ENCODE data around the gene HUNK. TPM values are rescaled to one million over a fixed set of nuclear protein-coding genes. Genes with fewer than 3 reads are reported as not detected.
A peak's percentile ranks its signal among the peaks of the same experiment; 100 is the strongest.

HUNK gene
- total RNA-seq, 2 donors from 2014 or later, result 5.8 to 8.4 TPM

DNA sequence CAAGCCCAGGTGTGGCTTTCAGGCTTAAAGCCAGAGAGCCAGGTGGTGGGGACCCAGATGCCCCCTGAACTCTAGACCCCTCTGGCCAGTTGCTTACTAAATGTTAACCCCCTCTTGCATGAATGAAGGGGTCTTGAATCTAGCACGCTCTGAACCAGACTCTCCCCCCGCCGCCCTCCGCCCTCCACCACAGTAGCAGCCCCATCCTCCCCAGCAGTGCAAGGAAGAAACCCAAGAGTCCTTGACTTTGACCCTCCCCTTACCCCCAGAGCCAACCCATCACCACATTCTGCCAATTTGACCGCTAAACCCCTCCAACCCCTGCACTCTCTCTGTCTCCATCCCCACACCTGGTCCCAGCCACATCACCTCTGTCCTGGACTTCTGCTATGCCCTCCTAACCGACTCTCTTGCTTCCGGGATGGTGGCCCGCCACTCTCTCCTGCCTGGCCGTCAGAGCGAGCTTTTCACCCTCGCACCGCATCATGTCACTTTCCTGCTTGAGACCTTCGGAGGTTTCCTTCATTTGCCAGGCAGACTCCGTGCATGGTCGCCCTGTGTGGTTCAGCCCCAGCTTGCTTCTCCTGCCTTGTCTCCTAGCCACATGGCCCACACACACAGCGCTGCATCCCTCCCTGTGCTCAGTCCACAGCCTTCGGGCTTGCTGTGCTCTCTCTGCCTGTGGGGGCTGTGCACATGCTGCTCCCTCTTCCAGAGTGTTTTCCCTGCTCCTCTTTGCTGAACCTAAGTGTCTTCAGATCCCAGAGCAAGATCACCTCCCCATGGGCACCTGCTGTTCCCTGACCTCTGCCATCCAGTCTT is 113.4 kb downstream of the HUNK start:
- Mint-ChIP-seq H3K36me3 (ENCODE audit: low read depth) (no peaks in the 10 kb centered on the region), H3K4me3 (no peak overlapping the region), H3K27ac (no peak overlapping the region), H3K9me3 (no peaks in the 10 kb centered on the region), H3K4me1 (peaks cover 5% of the 10 kb centered on the region), H3K27me3 (ENCODE audit: insufficient read depth) (no peaks in the 10 kb centered on the region)
- no peak for DNase-seq
- Histone ChIP-seq H3K4me1 (ENCODE audit: control insufficient read depth, insufficient read depth, low read length) (no peaks in the 10 kb centered on the region), H3K4me3 (ENCODE audit: low read length) (no peak overlapping the region), H3K9ac (ENCODE audit: extremely low read depth, low read length, poor library complexity, severe bottlenecking) (no peak overlapping the region), H3K9me3 (ENCODE audit: control insufficient read depth, low read length) (no peaks in the 10 kb centered on the region), H3K27ac (ENCODE audit: low read depth, low read length) (no peak overlapping the region), H3K27me3 (ENCODE audit: control insufficient read depth, insufficient read depth, low read length, poor library complexity, severe bottlenecking) (no peaks in the 10 kb centered on the region), H3K36me3 (ENCODE audit: control insufficient read depth, insufficient read depth, low read length) (no peaks in the 10 kb centered on the region)
- TF ChIP-seq, protein P1, sequence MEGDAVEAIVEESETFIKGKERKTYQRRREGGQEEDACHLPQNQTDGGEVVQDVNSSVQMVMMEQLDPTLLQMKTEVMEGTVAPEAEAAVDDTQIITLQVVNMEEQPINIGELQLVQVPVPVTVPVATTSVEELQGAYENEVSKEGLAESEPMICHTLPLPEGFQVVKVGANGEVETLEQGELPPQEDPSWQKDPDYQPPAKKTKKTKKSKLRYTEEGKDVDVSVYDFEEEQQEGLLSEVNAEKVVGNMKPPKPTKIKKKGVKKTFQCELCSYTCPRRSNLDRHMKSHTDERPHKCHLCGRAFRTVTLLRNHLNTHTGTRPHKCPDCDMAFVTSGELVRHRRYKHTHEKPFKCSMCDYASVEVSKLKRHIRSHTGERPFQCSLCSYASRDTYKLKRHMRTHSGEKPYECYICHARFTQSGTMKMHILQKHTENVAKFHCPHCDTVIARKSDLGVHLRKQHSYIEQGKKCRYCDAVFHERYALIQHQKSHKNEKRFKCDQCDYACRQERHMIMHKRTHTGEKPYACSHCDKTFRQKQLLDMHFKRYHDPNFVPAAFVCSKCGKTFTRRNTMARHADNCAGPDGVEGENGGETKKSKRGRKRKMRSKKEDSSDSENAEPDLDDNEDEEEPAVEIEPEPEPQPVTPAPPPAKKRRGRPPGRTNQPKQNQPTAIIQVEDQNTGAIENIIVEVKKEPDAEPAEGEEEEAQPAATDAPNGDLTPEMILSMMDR (conservative IDR thresholded peaks at IDR 0.05), result no peak
- 94 to 95% methylated on average over 4 to 17 of the region's 17 CpGs for WGBS, 2 experiments (ENCODE audit: insufficient coverage in 1 of 2, insufficient read length in 1 of 2)

DNA sequence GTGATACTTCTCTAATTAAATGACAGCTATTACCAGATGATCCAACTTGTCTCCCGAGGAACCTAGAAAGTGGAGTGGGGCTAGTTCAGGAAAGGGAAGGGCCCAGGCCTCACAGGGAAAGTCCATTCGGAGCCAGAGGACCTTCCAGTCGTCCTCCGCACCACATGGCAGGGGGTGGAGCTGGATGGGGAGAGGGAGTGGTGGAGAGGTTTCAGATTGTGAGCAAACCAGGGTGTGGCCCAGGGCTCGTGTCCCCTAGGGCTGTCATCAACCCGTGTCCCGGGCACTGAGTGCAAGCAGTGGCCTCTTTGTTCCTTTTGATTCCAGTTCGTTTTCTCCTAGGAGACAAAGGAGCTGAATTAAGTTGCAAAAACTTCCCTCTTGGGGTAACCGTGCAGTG is 114.9 kb downstream of the HUNK start:
- H3K36me3 ChIP-seq (ENCODE audit: control insufficient read depth, insufficient read depth, low read length), result no peaks in the 10 kb centered on the region
- Mint-ChIP-seq H3K27me3 (ENCODE audit: insufficient read depth) (no peaks in the 10 kb centered on the region), H3K27ac (no peak overlapping the region), H3K9me3 (no peaks in the 10 kb centered on the region), H3K4me1 (peaks cover 5% of the 10 kb centered on the region), H3K4me3 (no peak overlapping the region), H3K36me3 (ENCODE audit: low read depth) (no peaks in the 10 kb centered on the region)
- H3K4me1 ChIP-seq (ENCODE audit: control insufficient read depth, insufficient read depth, low read length), result no peaks in the 10 kb centered on the region
- H3K4me3 ChIP-seq (ENCODE audit: low read length), result no peak overlapping the region
- H3K9ac ChIP-seq (ENCODE audit: extremely low read depth, low read length, poor library complexity, severe bottlenecking), result no peak overlapping the region
- whole genome bisulfite sequencing, 2 experiments (ENCODE audit: insufficient coverage in 1 of 2, insufficient read length in 1 of 2), result 79 to 83% methylated on average over 3 to 9 of the region's 9 CpGs
- H3K27ac ChIP-seq (ENCODE audit: low read depth, low read length), result no peak overlapping the region
- no peak for DNase-seq
- no peaks in the 10 kb centered on the region for H3K27me3 ChIP-seq (ENCODE audit: control insufficient read depth, insufficient read depth, low read length, poor library complexity, severe bottlenecking)
- no peaks in the 10 kb centered on the region for H3K9me3 ChIP-seq (ENCODE audit: control insufficient read depth, low read length)
- TF ChIP-seq, protein P1 (conservative IDR thresholded peaks at IDR 0.05), result no peak

DNA sequence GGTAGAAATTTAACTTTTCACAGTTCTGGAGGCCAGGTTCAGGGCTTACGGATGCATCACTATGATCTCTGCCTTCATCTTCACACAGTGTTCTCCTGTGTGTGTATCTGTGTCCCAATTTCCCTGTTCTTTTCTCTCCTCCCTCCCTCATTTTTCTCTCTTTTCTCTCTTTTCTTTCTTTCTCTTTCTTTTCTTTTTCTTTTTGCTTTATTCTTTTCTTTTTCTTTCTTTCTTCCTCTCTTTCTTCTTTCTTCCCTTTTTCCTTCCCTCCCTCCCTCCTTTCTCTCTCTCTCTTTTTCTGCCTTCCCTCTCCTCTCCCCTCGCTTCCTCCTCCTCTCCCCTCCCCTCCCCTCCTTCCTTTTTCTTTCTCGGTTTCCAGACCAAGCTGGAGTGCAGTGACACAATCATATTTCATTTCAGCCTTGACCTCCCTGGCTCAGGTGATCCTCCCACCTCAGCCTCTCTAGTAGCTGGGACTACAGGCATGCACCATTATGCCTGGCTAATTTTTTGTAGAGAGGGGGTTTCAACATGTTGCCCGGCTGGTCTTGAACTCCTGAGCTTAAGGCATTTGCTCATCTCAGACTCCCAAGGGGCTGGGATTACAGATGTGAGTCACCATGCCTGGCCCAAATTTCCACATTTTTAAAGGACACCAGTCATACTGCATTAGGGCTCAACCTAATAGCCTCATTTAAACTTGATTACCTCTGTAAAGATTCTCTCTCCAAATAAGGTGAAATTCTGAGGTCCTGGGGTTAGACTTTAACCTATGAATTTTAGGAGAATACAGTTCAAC is 115.9 kb downstream of the HUNK start:
- no peak overlapping the region for H3K27ac ChIP-seq (ENCODE audit: low read depth, low read length)
- H3K4me3 Mint-ChIP-seq, result no peak overlapping the region
- no peaks in the 10 kb centered on the region for H3K27me3 ChIP-seq (ENCODE audit: control insufficient read depth, insufficient read depth, low read length, poor library complexity, severe bottlenecking)
- H3K36me3 Mint-ChIP-seq (ENCODE audit: low read depth), result no peaks in the 10 kb centered on the region
- WGBS, 2 experiments (ENCODE audit: insufficient coverage in 1 of 2, insufficient read length in 1 of 2), result 89 to 94% methylated on average over 3 to 4 of the region's 4 CpGs
- no peak for DNase-seq
- H3K9me3 ChIP-seq (ENCODE audit: control insufficient read depth, low read length), result no peaks in the 10 kb centered on the region
- peak overlapping the region; percentile 55 for H3K27ac Mint-ChIP-seq
- no peaks in the 10 kb centered on the region for H3K36me3 ChIP-seq (ENCODE audit: control insufficient read depth, insufficient read depth, low read length)
- H3K27me3 Mint-ChIP-seq (ENCODE audit: insufficient read depth), result no peaks in the 10 kb centered on the region
- no peak overlapping the region for H3K4me3 ChIP-seq (ENCODE audit: low read length)
- TF ChIP-seq, protein P1 (conservative IDR thresholded peaks at IDR 0.05), result no peak
- H3K4me1 ChIP-seq (ENCODE audit: control insufficient read depth, insufficient read depth, low read length), result no peaks in the 10 kb centered on the region
- H3K4me1 Mint-ChIP-seq, result peaks cover 5% of the 10 kb centered on the region
- no peaks in the 10 kb centered on the region for H3K9me3 Mint-ChIP-seq
- H3K9ac ChIP-seq (ENCODE audit: extremely low read depth, low read length, poor library complexity, severe bottlenecking), result no peak overlapping the region
